ENCODE measurements around the gene POC1B. TPM values are rescaled to one million over a fixed set of nuclear protein-coding genes. Genes with fewer than 3 reads are reported as not detected.

Gene POC1B
- total RNA-seq, 1 experiment from 2014 or later: 14.1 TPM

GRCh38 chr12:89414322-89414721 is 111.5 kb downstream of the POC1B start:
- H3K9me3 Mint-ChIP-seq (ENCODE audit: unreplicated experiment): no peaks in the 10 kb centered on the region
- H3K27ac Mint-ChIP-seq (ENCODE audit: unreplicated experiment): no peak overlapping the region
- peaks cover 7% of the 10 kb centered on the region for H3K4me1 Mint-ChIP-seq (ENCODE audit: low read depth, unreplicated experiment)
- no TSS peak for BruUV-seq (replicated peaks)
- H3K4me3 ChIP-seq (ENCODE audit: low read depth, low read length): no peak overlapping the region
- no peaks in the 10 kb centered on the region for H3K9me3 ChIP-seq
- no peak for DNase-seq
- H3K36me3 Mint-ChIP-seq (ENCODE audit: insufficient read depth, unreplicated experiment): no peaks in the 10 kb centered on the region
- H3K27me3 ChIP-seq (replicated peaks; ENCODE audit: control insufficient read depth, insufficient read depth, low read length): no peaks in the 10 kb centered on the region
- no peaks in the 10 kb centered on the region for H3K36me3 ChIP-seq (ENCODE audit: control insufficient read depth, insufficient read depth, low read length)
- POLR2A ChIA-PET: no interaction called here
- no peak for TF ChIP-seq CTCF (IDR thresholded peaks at IDR 0.05; ENCODE audit: insufficient read depth in 1 of 2, low read depth in 1 of 2, low read length in 1 of 2, severe bottlenecking in 1 of 2, unreplicated experiment in 1 of 2)
- CTCF ChIA-PET: no interaction called here
- H3K4me1 ChIP-seq: peaks cover 18% of the 10 kb centered on the region
- no peaks in the 10 kb centered on the region for H3K27me3 Mint-ChIP-seq (ENCODE audit: insufficient read depth, unreplicated experiment)
- intact Hi-C loops (cut with micrococcal nuclease; ENCODE audit: unreplicated experiment): no loop called here
- no peak overlapping the region for H3K4me3 Mint-ChIP-seq (ENCODE audit: unreplicated experiment)

GRCh38 chr12:89413234-89413633 is 112.6 kb downstream of the POC1B start:
- DNase-seq: no peak
- no peak overlapping the region for H3K4me3 Mint-ChIP-seq (ENCODE audit: unreplicated experiment)
- H3K4me1 Mint-ChIP-seq (ENCODE audit: low read depth, unreplicated experiment): peaks cover 7% of the 10 kb centered on the region
- TF ChIP-seq CTCF (IDR thresholded peaks at IDR 0.05; ENCODE audit: insufficient read depth in 1 of 2, low read depth in 1 of 2, low read length in 1 of 2, severe bottlenecking in 1 of 2, unreplicated experiment in 1 of 2): no peak
- H3K27me3 Mint-ChIP-seq (ENCODE audit: insufficient read depth, unreplicated experiment): no peaks in the 10 kb centered on the region
- ChIA-PET POLR2A (no interaction called here), CTCF (no interaction called here)
- H3K36me3 ChIP-seq (ENCODE audit: control insufficient read depth, insufficient read depth, low read length): no peaks in the 10 kb centered on the region
- no peak overlapping the region for H3K27ac Mint-ChIP-seq (ENCODE audit: unreplicated experiment)
- no peak overlapping the region for H3K4me3 ChIP-seq (ENCODE audit: low read depth, low read length)
- H3K4me1 ChIP-seq: peaks cover 18% of the 10 kb centered on the region
- no TSS peak for BruUV-seq (replicated peaks)
- no peaks in the 10 kb centered on the region for H3K9me3 Mint-ChIP-seq (ENCODE audit: unreplicated experiment)
- no peaks in the 10 kb centered on the region for H3K9me3 ChIP-seq
- no peaks in the 10 kb centered on the region for H3K36me3 Mint-ChIP-seq (ENCODE audit: insufficient read depth, unreplicated experiment)
- no peaks in the 10 kb centered on the region for H3K27me3 ChIP-seq (replicated peaks; ENCODE audit: control insufficient read depth, insufficient read depth, low read length)
- intact Hi-C loops (cut with micrococcal nuclease; ENCODE audit: unreplicated experiment): no loop called here

GRCh38 chr12:89412665-89413064 is 113.2 kb downstream of the POC1B start:
- ChIA-PET CTCF (no interaction called here), POLR2A (no interaction called here)
- no peak for TF ChIP-seq CTCF (IDR thresholded peaks at IDR 0.05; ENCODE audit: insufficient read depth in 1 of 2, low read depth in 1 of 2, low read length in 1 of 2, severe bottlenecking in 1 of 2, unreplicated experiment in 1 of 2)
- Mint-ChIP-seq H3K9me3 (ENCODE audit: unreplicated experiment) (no peaks in the 10 kb centered on the region), H3K4me1 (ENCODE audit: low read depth, unreplicated experiment) (peaks cover 7% of the 10 kb centered on the region), H3K27ac (ENCODE audit: unreplicated experiment) (no peak overlapping the region), H3K27me3 (ENCODE audit: insufficient read depth, unreplicated experiment) (no peaks in the 10 kb centered on the region), H3K36me3 (ENCODE audit: insufficient read depth, unreplicated experiment) (no peaks in the 10 kb centered on the region), H3K4me3 (ENCODE audit: unreplicated experiment) (no peak overlapping the region)
- 0 out of 2 replicates have a peak, but pooled peaks cover 2% of the 10 kb centered on the region for H3K9me3 ChIP-seq
- H3K4me1 ChIP-seq: peaks cover 18% of the 10 kb centered on the region
- intact Hi-C loops (cut with micrococcal nuclease; ENCODE audit: unreplicated experiment): no loop called here
- no peak for DNase-seq
- BruUV-seq (replicated peaks): no TSS peak
- H3K36me3 ChIP-seq (ENCODE audit: control insufficient read depth, insufficient read depth, low read length): no peaks in the 10 kb centered on the region
- no peaks in the 10 kb centered on the region for H3K27me3 ChIP-seq (replicated peaks; ENCODE audit: control insufficient read depth, insufficient read depth, low read length)
- no peak overlapping the region for H3K4me3 ChIP-seq (ENCODE audit: low read depth, low read length)

Data from Caco-2 (cell line).